G401 (cell line): ENCODE data around the gene PLEKHG4. TPM values are rescaled to one million over a fixed set of nuclear protein-coding genes. Genes with fewer than 3 reads are reported as not detected.

Source experiments
- DNase-seq: peaks from one replicate; pipeline ENCODE4 v3.0.0-alpha.2; 2015; ENCODE audit warnings: low spot score
- in situ Hi-C: cut with HindIII; loops from 2 replicates; pipeline ENCODE4 v1.10.0; 2016; ENCODE audit warnings: low sequenced_read_pairs, mixed read lengths
- total RNA-seq: library from RNA; depleted of rRNA; stranded (reverse); fragments of >200 nt; shearing (Covaris generic); gene quantifications from 2 replicates; pipeline ENCODE4 v1.2.3, GENCODE V29; 2014

PLEKHG4 gene
- total RNA-seq, 1 experiment from 2014 or later, result 15.7 TPM

- in situ Hi-C loops, result no loop called here
- no peak for DNase-seq
Observed at GRCh38 chr16:67244387-67245185, 34.7 kb upstream of the PLEKHG4 start.

- in situ Hi-C loops, result no loop called here
- no peak for DNase-seq
Observed at GRCh38 chr16:67245186-67245585, 34.1 kb upstream of the PLEKHG4 start.

GRCh38 chr16:67245674-67246080, 33.7 kb upstream of the PLEKHG4 start:
- DNase-seq, result no peak
- in situ Hi-C loops, result no loop called here

GRCh38 chr16:67246081-67246755, 33.1 kb upstream of the PLEKHG4 start:
- peak; percentile 69 for DNase-seq
- in situ Hi-C loops, result no loop called here

- DNase-seq, result peak; percentile 53
- in situ Hi-C loops, result no loop called here
Observed at GRCh38 chr16:67246756-67247191, 32.6 kb upstream of the PLEKHG4 start.

GRCh38 chr16:67247192-67248072, 31.9 kb upstream of the PLEKHG4 start, which contains the start of gene FHOD1:
FHOD1 (minus strand) TSS chr16:67247481; CDS start chr16:67247410, 71 bp downstream.
- peak; percentile 96 for DNase-seq
- in situ Hi-C loops, result no loop called here

GRCh38 chr16:67248073-67248400, 31.3 kb upstream of the PLEKHG4 start:
- DNase-seq, result peak; percentile 45

GRCh38 chr16:67248401-67249177, 30.7 kb upstream of the PLEKHG4 start, which contains the start of gene SLC9A5:
SLC9A5 (plus strand) TSS chr16:67248979; CDS start chr16:67249015, 36 bp downstream.
- peak; percentile 49 for DNase-seq

More at GRCh38 chr16:67248073-67248400, 31.3 kb upstream of the PLEKHG4 start:
- in situ Hi-C loops, result no loop called here

GRCh38 chr16:67249178-67250044, 29.9 kb upstream of the PLEKHG4 start:
- in situ Hi-C loops, result no loop called here
- DNase-seq, result peak; percentile 39

More at GRCh38 chr16:67248401-67249177, 30.7 kb upstream of the PLEKHG4 start, which contains the start of gene SLC9A5:
- in situ Hi-C loops, result no loop called here

GRCh38 chr16:67250045-67250327, 29.3 kb upstream of the PLEKHG4 start:
- DNase-seq, result no peak
- in situ Hi-C loops, result no loop called here

GRCh38 chr16:67252609-67253497, 26.5 kb upstream of the PLEKHG4 start:
- in situ Hi-C loops, result no loop called here
- peak; percentile 64 for DNase-seq

- in situ Hi-C loops, result no loop called here
- DNase-seq, result no peak
Observed at GRCh38 chr16:67254801-67255552, 24.4 kb upstream of the PLEKHG4 start.

GRCh38 chr16:67255553-67256221, 23.6 kb upstream of the PLEKHG4 start:
- DNase-seq, result no peak
- in situ Hi-C loops, result no loop called here

- in situ Hi-C loops, result no loop called here
- DNase-seq, result no peak
Observed at GRCh38 chr16:67256701-67257230, 22.6 kb upstream of the PLEKHG4 start.

GRCh38 chr16:67257486-67258160, 21.7 kb upstream of the PLEKHG4 start:
- in situ Hi-C loops, result no loop called here

More at GRCh38 chr16:67257486-67258160, 21.7 kb upstream of the PLEKHG4 start:
- DNase-seq, result no peak
